Superior temporal gyrus (tissue), 1 donor: ENCODE data around the gene RHBDL1.
"Not testable (repeated sequence)": the region's sequence is repeated elsewhere in the genome, so short reads cannot be mapped to it uniquely, and the experiment has no call there.

Experiments
- DNase-seq: peaks from one replicate; pipeline ENCODE4 v3.0.0-alpha.2; 2016; ENCODE audit errors: extremely low spot score

RHBDL1 gene

GRCh38 chr16:705431-706188 lies 30.1 kb downstream of the RHBDL1 start, which contains the start of gene FBXL16:
Gene FBXL16 (minus strand): TSS chr16:705801. CDS start chr16:697405, 8,396 bp downstream.
- DNase-seq = no peak

- no peak for DNase-seq
Observed at GRCh38 chr16:706189-707061, 31.0 kb downstream of the RHBDL1 start.

- DNase-seq = no peak
Observed at GRCh38 chr16:707062-707538, 31.6 kb downstream of the RHBDL1 start.

GRCh38 chr16:708019-708418 lies 32.5 kb downstream of the RHBDL1 start:
- no peak for DNase-seq

- DNase-seq = no peak
Observed at GRCh38 chr16:708959-709358, 33.5 kb downstream of the RHBDL1 start.

GRCh38 chr16:709566-710499 lies 34.4 kb downstream of the RHBDL1 start:
- peak; percentile 92 for DNase-seq

- DNase-seq = no peak
Observed at GRCh38 chr16:710500-711075, 35.1 kb downstream of the RHBDL1 start.

GRCh38 chr16:711084-711483 lies 35.6 kb downstream of the RHBDL1 start:
- no peak for DNase-seq

- peak; percentile 79 for DNase-seq
Observed at GRCh38 chr16:711548-712320, 36.3 kb downstream of the RHBDL1 start.

GRCh38 chr16:712740-713250 lies 37.3 kb downstream of the RHBDL1 start:
- not testable (repeated sequence) for DNase-seq

- no peak for DNase-seq
Observed at GRCh38 chr16:714079-714478, 38.6 kb downstream of the RHBDL1 start.

- DNase-seq = peak; percentile 87
Observed at GRCh38 chr16:714558-715476, 39.3 kb downstream of the RHBDL1 start, which contains the start of gene METRN. Gene METRN (plus strand): TSS chr16:715118. CDS start chr16:715290, 172 bp downstream.

- no peak for DNase-seq
Observed at GRCh38 chr16:715477-716199, 40.2 kb downstream of the RHBDL1 start.

- DNase-seq = peak; percentile 90
Observed at GRCh38 chr16:716200-716568, 40.7 kb downstream of the RHBDL1 start.

- DNase-seq = no peak
Observed at GRCh38 chr16:716768-717325, 41.4 kb downstream of the RHBDL1 start.

- no peak for DNase-seq
Observed at GRCh38 chr16:717450-718245, 42.2 kb downstream of the RHBDL1 start.

- no peak for DNase-seq
Observed at GRCh38 chr16:718389-718788, 42.9 kb downstream of the RHBDL1 start.
